HG03442 (cell line): ENCODE data around the gene CITED2.
"Not testable (repeated sequence)": the region's sequence is repeated elsewhere in the genome, so short reads cannot be mapped to it uniquely, and the experiment has no call there.

Experiments used
- ATAC-seq: cut with Tn5 transposase; IDR thresholded peaks from one replicate; pipeline ENCODE4 v1.9.1; 2021; ENCODE audit warnings: mild to moderate bottlenecking, moderate library complexity; ENCODE audit not compliant: unreplicated experiment

The CITED2 gene

DNA sequence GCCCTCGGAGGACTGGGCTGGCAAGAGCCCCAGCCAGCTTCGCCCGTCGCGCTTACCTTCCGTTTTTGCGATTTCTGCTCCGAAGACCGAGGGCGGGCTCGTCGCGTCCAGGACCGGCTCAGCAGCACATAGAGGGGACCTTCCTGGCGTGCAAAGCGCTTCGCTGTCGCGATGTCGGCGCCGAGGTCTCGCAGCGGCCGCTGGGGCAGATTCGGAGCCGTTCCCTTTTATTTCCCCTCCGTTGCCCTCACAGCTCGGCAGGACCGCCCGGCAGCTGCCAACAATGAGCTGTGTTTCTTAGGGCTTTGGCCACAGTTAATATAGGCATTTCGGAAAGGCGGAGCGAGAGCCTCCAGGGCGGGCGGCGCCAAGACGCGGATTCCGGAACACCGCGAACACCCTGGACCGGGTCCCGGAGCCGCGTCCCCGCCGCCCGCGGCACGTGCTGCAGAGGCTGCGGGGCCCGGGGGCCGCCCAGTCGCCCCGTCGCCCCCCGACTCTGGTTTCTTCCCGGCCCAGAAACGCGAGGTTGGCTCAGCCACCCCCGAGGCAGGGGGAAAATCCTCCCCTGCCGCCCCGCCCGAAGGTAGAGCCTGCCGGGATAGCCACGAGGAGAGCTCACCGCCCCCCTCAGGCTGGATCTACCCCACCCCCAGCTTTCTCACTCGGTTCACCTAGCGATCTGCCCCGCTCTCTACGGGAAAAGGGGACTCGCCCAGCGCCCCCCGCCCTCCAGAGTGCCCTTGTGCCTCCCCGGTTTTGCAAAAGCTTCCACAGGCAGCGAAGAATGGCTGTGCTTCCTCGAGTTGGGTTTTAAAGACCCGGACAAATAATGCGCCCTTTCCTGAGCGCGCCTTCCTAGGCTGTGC is at the start of gene CITED2:
TSS of gene CITED2 (minus strand) at position 292 of the 869 bp plus-strand sequence. CDS start 704 bp downstream, outside the sequence.
- ATAC-seq: peak; percentile 65

DNA sequence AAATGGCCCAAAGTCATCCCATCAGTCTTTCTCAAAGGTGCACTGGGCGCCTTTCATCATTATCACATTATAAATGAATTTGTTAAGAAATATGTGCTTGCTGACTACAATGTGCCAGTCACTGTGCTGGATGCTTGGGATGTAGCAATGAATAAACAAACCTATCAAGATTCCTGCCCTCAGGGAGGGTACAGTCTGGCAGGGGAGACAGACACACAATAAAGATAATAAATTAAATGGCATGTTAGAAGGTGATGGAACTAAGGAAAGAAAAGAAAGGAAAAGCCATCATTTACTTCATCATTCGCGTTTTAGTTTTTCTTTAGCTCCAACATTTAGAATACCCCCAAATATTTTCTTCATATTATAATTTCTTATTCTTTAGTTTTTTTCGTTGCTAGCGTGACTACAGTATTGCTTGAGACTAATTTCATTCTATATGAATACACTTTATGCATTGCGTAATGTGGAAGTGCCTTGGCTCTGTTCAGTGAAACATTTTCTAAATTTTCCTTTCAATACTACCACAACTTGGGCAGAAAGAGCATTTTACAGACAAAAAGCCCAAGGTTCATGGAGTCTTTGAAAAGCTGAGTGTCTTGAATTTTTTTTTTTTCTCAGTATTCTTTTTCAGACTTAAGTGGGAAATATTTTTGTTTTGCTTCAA is 48.7 kb upstream of the CITED2 start:
- no peak for ATAC-seq

GRCh38 chr6:139422105-139423036 is 47.9 kb upstream of the CITED2 start:
- ATAC-seq: no peak

DNA sequence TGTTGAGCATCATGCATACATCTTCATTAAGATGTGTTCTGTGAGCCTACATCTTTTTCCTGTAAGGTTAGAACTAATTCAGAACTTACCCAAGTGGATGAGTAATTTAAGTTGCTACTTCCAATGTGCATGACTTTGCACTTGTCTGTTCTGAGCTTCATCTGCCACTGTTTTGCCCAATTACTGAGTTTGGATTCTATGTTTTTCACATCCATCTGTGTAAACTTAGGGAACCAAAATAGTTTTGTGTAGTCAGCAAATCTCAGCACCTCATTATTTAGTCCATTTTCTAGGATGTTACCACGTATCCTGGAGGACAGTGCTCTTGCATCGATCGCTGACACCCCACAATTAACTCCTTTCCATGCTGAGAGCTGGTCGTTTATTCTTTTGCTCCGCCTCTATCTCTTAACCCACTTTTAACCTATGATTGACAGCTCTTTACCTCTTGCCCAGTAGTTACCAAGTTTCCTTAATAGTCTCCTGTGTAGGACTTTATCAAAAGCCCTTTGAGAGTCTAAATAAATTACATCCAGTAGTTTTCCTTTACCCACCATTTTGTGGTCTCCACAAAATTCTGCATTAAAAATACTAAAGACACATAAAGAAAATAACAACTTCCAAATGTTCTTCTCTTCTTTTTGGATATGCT is 44.2 kb upstream of the CITED2 start:
- no peak for ATAC-seq

GRCh38 chr6:139416146-139416545 is 41.7 kb upstream of the CITED2 start:
- no peak for ATAC-seq

GRCh38 chr6:139415365-139415764 is 40.9 kb upstream of the CITED2 start:
- no peak for ATAC-seq

GRCh38 chr6:139412103-139412502 is 37.7 kb upstream of the CITED2 start:
- not testable (repeated sequence) for ATAC-seq

GRCh38 chr6:139409026-139409425 is 34.6 kb upstream of the CITED2 start:
- ATAC-seq: no peak

DNA sequence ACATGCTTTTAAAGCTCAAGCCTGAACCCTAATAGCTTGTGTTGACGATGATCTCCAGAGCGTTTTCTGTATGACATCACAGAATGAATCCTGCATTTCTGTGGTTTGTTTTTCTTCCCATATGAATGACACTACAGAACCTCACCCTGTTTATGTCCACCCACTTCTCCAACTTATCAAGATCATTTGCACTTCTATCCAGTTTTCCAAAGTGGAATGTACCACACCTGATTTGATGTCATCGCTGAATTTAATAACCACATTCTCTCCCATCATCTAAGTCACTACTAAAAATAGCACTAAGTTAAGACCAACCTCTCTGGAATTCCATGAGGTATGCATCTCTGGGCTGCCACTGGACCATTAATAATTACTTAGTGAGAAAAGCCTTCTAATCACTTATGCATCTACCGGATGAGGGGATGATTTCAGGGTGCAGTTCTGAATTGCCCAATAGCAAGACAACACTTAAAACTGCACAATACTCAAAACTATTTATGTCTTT is 33.3 kb upstream of the CITED2 start:
- no peak for ATAC-seq

- no peak for ATAC-seq
Observed at GRCh38 chr6:139406577-139407343, 32.3 kb upstream of the CITED2 start.

DNA sequence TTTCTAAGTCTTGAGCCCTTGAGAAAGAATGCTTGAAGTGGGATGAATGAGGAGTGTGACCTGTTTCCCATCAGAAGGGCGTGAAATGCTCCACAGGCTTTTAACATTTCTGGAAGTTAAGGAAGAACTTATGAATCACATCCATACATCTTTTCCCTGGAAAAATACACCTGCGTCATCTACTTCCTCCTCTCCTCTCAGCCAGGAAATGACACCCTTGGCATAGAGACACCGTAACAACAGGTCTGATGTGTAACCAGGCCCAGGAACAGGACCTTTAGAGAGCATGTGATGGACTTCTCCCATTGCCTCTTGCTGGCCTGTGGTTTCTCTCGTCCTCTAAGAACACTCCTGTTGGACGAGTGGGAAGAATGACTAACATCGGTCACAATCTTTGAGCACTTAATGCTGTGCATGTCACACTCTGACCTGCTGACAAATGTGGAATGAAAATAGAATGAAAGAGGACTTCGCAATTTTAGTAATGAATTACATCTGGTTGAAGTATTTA is 28.5 kb upstream of the CITED2 start:
- no peak for ATAC-seq

DNA sequence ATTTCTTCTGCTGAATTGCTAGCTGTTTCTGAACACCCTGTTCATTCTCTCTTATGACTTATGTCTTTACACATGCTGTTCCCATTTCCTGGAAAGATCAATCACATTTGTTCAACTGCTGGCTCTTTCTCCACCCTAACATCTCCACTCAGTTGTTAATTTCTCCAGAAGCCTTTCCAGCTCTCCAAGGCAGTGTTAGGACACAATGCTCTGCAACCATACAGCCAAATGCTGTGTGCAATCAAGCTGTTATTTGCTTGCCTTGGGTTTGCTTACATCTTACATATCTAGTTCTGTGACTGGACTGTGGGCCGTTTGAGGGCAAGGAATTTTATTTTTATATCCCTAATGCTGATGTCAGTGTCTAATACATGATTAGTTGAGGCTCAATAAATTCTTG is 24.2 kb upstream of the CITED2 start:
- ATAC-seq: no peak

DNA sequence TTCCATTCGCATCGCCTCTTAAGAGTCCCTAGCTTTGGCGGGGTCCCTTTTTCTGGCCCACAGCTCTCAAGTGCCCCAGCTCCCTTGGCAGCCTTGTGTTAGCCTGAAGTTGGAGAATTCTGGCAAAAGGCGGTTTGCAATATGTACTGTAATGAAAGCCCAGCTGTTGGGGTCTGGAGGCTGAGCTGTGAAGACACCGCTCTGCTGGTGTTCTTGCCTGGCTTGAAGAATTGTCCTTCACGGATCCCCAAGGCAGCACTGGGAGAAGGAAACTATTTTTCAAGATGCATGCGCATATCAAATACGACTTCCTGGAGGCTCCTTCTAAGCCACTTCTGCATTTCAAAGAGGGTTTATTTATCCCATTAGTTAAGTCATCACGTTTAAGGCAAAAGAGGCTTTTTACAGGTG is 21.4 kb upstream of the CITED2 start:
- ATAC-seq: no peak

DNA sequence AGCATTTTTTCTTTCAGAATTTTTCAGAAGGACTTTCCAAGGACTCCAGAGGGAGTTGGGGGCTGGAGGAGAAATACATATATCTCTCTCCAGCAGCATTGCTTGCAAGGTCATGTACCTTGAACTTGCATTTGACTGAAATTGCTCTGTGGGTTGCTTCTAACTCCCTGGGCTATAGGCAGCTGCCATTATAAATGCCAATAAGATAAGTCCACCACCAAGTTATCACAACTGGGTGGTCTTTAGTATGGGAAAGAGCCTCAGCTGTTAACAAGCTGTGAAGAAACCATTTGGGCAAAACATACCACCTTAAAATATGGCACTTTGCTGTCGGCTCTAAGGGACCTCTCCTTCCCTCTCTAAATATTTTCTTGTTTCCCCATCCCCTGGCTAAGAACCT is 20.9 kb upstream of the CITED2 start:
- ATAC-seq: no peak

- ATAC-seq: no peak
Observed at GRCh38 chr6:139394027-139394649, 19.7 kb upstream of the CITED2 start.

GRCh38 chr6:139392794-139393193 is 18.3 kb upstream of the CITED2 start:
- peak; percentile 99 for ATAC-seq

DNA sequence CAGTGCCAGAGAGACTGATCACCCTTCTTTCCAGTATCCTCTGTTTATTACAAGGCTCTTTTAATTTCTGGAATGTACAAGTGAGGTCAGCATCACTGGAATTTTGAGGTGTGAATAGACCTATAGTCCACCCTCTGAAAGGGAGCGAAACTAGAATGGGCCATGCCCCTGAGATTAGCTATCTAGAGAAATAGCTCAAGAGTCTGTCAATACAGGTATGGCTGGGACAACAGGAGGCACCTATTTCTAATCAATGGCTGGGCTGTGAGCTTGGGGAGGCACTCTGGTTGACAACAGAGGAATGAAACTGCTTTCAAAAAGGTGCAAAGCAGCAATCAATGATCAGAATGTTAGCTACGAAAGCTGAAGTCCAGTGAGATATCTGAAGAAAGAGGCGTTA is 17.3 kb upstream of the CITED2 start:
- no peak for ATAC-seq

DNA sequence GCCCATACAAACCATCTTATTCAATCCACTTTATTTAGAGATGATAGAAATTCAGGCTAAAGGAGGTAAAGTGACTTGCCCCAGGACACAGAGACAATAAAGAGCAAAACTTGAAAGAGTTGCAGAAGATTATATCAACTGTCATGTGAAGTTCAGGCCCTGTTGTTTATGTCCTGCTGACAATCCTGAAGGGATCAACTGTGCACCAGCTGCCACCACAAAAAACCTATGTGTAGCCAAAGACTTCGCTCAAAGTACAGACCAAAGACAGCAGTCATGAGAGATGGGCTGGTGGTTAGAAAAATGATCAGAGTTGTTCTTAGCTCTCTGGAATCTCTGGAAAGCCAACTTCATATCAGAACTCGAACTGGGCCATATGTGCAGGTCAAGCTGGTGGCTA is 16.0 kb upstream of the CITED2 start:
- no peak for ATAC-seq

- no peak for ATAC-seq
Observed at GRCh38 chr6:139388384-139388783, 13.9 kb upstream of the CITED2 start.
